PC-9 (cell line): ENCODE results near the gene SREBF2. TPM values are rescaled to one million over a fixed set of nuclear protein-coding genes. Genes with fewer than 3 reads are reported as not detected.

Experiments used
- BruUV-seq: library from RNA; stranded (reverse); fragments of 400-500 nt; replicated peaks from 2 replicates; lab custom pipeline; 2021; lab: Mats Ljungman, UMichigan
- CTCF ChIA-PET: fragments of 300-600 bp; sonication (Branson Sonifier 250); formaldehyde crosslinking; loops from one replicate; lab custom pipeline; 2022; ENCODE audit warnings: antibody characterized with exemption; lab: Charles Lee
- POLR2A ChIA-PET: fragments of 300-600 bp; sonication (Branson Sonifier 250); formaldehyde crosslinking; loops from one replicate; lab custom pipeline; 2022; ENCODE audit warnings: antibody characterized with exemption; ENCODE audit not compliant: unreplicated experiment; lab: Charles Lee
- DNase-seq, 2 experiments: peaks; one replicate each; pipeline versions ENCODE4 v3.0.0 to v3.0.0-alpha.2; 2015 to 2022; ENCODE audit warnings: mixed read lengths in 1 of 2
- H2AFZ ChIP-seq: fragments of 200-600 bp; sonication (generic); 2 replicates; pipeline ENCODE4 v1.8.1; 2017; ENCODE audit warnings: antibody characterized with exemption
- H3F3A ChIP-seq: fragments of 200-600 bp; sonication (generic); 2 replicates; pipeline ENCODE4 v1.8.1; 2017; ENCODE audit warnings: antibody characterized with exemption, mild to moderate bottlenecking, low read depth; ENCODE audit not compliant: insufficient read depth
- H3K27ac ChIP-seq: fragments of 200-600 bp; sonication (generic); 2 replicates; pipeline ENCODE4 v1.6.1; 2016; ENCODE audit warnings: mixed run types
- H3K27me3 ChIP-seq: fragments of 200-600 bp; sonication (generic); 2 replicates; pipeline ENCODE4 v1.6.1; 2016; ENCODE audit warnings: low read depth, mixed run types; ENCODE audit not compliant: insufficient read depth
- H3K36me3 ChIP-seq: fragments of 200-600 bp; sonication (generic); 2 replicates; pipeline ENCODE4 v1.6.1; 2016; ENCODE audit warnings: low read depth, mixed run types
- H3K4me1 ChIP-seq: fragments of 200-600 bp; sonication (generic); replicated peaks from 2 replicates; pipeline ENCODE4 v1.6.1; 2016; ENCODE audit warnings: mixed run types; ENCODE audit not compliant: insufficient read depth
- H3K4me2 ChIP-seq: fragments of 200-600 bp; sonication (generic); 2 replicates; pipeline ENCODE4 v1.6.1; 2017; ENCODE audit warnings: mixed run types
- H3K4me3 ChIP-seq: fragments of 200-600 bp; sonication (generic); 2 replicates; pipeline ENCODE4 v1.6.1; 2016; ENCODE audit warnings: mixed run types
- H3K79me2 ChIP-seq: fragments of 200-600 bp; sonication (generic); 2 replicates; pipeline ENCODE4 v1.6.1; 2017; ENCODE audit warnings: low read depth, mixed run types
- H3K9me2 ChIP-seq: fragments of 200-600 bp; sonication (generic); 2 replicates; pipeline ENCODE4 v1.8.1; 2017; ENCODE audit warnings: mild to moderate bottlenecking; ENCODE audit not compliant: insufficient read depth
- H3K9me3 ChIP-seq: fragments of 200-600 bp; sonication (generic); 2 replicates; pipeline ENCODE4 v1.8.1; 2016; ENCODE audit warnings: low read depth; ENCODE audit not compliant: insufficient read depth
- H4K20me1 ChIP-seq: fragments of 200-600 bp; sonication (generic); 2 replicates; pipeline ENCODE4 v1.8.1; 2017; ENCODE audit not compliant: insufficient read depth
- EZH2 ChIP-seq: fragments of 200-600 bp; sonication (generic); IDR thresholded peaks from 2 replicates; pipeline ENCODE4 v1.8.0; 2017; ENCODE audit warnings: antibody characterized with exemption, low read depth
- intact Hi-C: fragments of 100-400 bp; cut with micrococcal nuclease; formaldehyde crosslinking; loops from one replicate; pipeline ENCODE4 v1.10.0; 2022; ENCODE audit not compliant: unreplicated experiment
- total RNA-seq: library from RNA; stranded (reverse); gene quantifications from 2 replicates; pipeline ENCODE4 v1.2.3, GENCODE V29; 2021
- TF ChIP-seq, protein P1 (sequence below): fragments of 200-600 bp; sonication (generic); conservative IDR thresholded peaks from 2 replicates; pipeline ENCODE4 v1.6.1; 2017; ENCODE audit warnings: mixed run types, antibody characterized with exemption, mild to moderate bottlenecking, moderate library complexity

The SREBF2 gene
- total RNA-seq, 1 experiment from 2014 or later = 196 TPM

GRCh38 chr22:41935015-41935351 lies 102.1 kb downstream of the SREBF2 start:
- Histone ChIP-seq H3K36me3 (0 out of 2 replicates have a peak, but pooled peaks cover 4% of the 10 kb centered on the region), H4K20me1 (0 out of 2 replicates have a peak, but pooled peaks cover 1% of the 10 kb centered on the region), H3K4me1 (no peaks in the 10 kb centered on the region), H3K27ac (no peak overlapping the region), H3K27me3 (no peaks in the 10 kb centered on the region), H2AFZ (no peak overlapping the region), H3K4me3 (no peak overlapping the region), H3K4me2 (no peak overlapping the region), H3F3A (peaks cover 8% of the 10 kb centered on the region), H3K79me2 (peaks cover 4% of the 10 kb centered on the region; the same call in 1 of the 2 replicates), H3K9me2 (no peaks in the 10 kb centered on the region), H3K9me3 (no peaks in the 10 kb centered on the region)
- no peak for DNase-seq
- intact Hi-C loops = no loop called here
- BruUV-seq = no TSS peak
- ChIA-PET POLR2A (interaction anchor here (0.6 kb wide), 1 partner anchor 159 kb away, joined by 3 read pairs; no protein-coding TSS in a partner anchor), CTCF (no interaction called here)
- TF ChIP-seq, protein P1, sequence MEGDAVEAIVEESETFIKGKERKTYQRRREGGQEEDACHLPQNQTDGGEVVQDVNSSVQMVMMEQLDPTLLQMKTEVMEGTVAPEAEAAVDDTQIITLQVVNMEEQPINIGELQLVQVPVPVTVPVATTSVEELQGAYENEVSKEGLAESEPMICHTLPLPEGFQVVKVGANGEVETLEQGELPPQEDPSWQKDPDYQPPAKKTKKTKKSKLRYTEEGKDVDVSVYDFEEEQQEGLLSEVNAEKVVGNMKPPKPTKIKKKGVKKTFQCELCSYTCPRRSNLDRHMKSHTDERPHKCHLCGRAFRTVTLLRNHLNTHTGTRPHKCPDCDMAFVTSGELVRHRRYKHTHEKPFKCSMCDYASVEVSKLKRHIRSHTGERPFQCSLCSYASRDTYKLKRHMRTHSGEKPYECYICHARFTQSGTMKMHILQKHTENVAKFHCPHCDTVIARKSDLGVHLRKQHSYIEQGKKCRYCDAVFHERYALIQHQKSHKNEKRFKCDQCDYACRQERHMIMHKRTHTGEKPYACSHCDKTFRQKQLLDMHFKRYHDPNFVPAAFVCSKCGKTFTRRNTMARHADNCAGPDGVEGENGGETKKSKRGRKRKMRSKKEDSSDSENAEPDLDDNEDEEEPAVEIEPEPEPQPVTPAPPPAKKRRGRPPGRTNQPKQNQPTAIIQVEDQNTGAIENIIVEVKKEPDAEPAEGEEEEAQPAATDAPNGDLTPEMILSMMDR = no peak
- no peak for TF ChIP-seq EZH2

DNA sequence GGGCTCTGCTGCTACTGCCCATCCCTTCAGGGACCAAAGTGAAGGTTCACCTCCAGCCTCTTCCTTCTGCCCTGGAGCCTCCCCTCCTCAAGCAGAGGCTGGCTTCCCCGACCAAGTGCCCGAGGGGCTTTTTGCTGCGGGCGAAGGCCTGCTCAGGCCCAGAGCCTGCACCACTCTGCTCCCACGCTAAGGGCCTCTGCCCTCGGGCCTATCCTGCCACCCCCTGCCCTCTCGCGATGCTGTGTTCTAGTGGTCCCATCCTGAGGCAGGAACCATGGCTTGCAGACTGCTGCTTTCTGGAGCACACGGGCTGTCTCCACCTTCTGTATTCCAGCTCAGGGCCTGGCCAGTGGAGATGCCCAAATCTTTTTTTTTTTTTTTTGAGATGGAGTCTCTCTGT lies 102.6 kb downstream of the SREBF2 start:
- Histone ChIP-seq H3K9me3 (no peaks in the 10 kb centered on the region), H3K4me1 (no peaks in the 10 kb centered on the region), H3K4me2 (no peak overlapping the region), H3F3A (peaks cover 14% of the 10 kb centered on the region), H3K27me3 (no peaks in the 10 kb centered on the region), H4K20me1 (0 out of 2 replicates have a peak, but pooled peaks cover 6% of the 10 kb centered on the region), H2AFZ (no peak overlapping the region), H3K27ac (no peak overlapping the region), H3K9me2 (no peaks in the 10 kb centered on the region), H3K36me3 (0 out of 2 replicates have a peak, but pooled peaks cover 4% of the 10 kb centered on the region), H3K4me3 (no peak overlapping the region), H3K79me2 (peaks cover 4% of the 10 kb centered on the region; the same call in 1 of the 2 replicates)
- ChIA-PET CTCF (no interaction called here), POLR2A (interaction anchor here (0.6 kb wide), 1 partner anchor 160 kb away, joined by 3 read pairs; no protein-coding TSS in a partner anchor)
- BruUV-seq = no TSS peak
- intact Hi-C loops = no loop called here
- no peak for TF ChIP-seq EZH2
- TF ChIP-seq, protein P1 = no peak
- DNase-seq = no peak

GRCh38 chr22:41936894-41937169 lies 103.9 kb downstream of the SREBF2 start:
- no peak overlapping the region for H3K4me2 ChIP-seq
- H3K9me3 ChIP-seq = no peaks in the 10 kb centered on the region
- CTCF ChIA-PET = no interaction called here
- H3K27ac ChIP-seq = no peak overlapping the region
- no peak overlapping the region for H2AFZ ChIP-seq
- no TSS peak for BruUV-seq
- intact Hi-C loops = no loop called here
- TF ChIP-seq, protein P1 = no peak
- H3F3A ChIP-seq = peaks cover 20% of the 10 kb centered on the region
- no peaks in the 10 kb centered on the region for H3K27me3 ChIP-seq
- H3K4me1 ChIP-seq = no peaks in the 10 kb centered on the region
- 0 out of 2 replicates have a peak, but pooled peaks cover 9% of the 10 kb centered on the region for H4K20me1 ChIP-seq
- POLR2A ChIA-PET = no interaction called here
- H3K36me3 ChIP-seq = 0 out of 2 replicates have a peak, but pooled peaks cover 4% of the 10 kb centered on the region
- no peak overlapping the region for H3K4me3 ChIP-seq
- H3K9me2 ChIP-seq = no peaks in the 10 kb centered on the region
- DNase-seq = no peak
- H3K79me2 ChIP-seq = peaks cover 4% of the 10 kb centered on the region; the same call in 1 of the 2 replicates
